EH (cell line): Measurements from ENCODE around the gene FNDC1.
"Not testable (repeated sequence)": the region's sequence is repeated elsewhere in the genome, so short reads cannot be mapped to it uniquely, and the experiment has no call there.

Source experiments
- DNase-seq: peaks from one replicate; pipeline ENCODE4 v3.0.0-alpha.2; 2015; ENCODE audit warnings: low read depth

FNDC1 gene

DNA sequence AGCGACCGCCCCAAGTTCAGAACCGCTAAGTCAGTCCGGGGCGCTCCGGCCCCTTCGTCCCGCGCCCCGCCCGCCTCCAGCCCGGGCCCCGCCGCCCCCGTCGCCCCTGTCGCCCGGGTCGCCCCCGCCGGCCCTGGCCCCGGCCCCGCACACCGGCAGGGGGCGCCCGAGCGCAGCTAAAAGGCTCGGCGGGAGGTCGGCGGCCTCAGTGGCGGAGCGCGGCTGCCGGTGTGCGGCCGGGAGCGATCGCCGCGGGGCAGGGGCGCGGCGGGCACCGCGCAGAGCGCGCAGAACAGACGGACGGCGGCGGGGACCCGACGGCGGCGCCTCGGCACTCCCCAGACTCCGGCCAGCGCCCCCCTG is at the start of gene FNDC1:
Gene FNDC1 (plus strand): TSS at position 208 of the 363 bp plus-strand sequence. CDS start 197 bp downstream, outside the sequence.
- DNase-seq: no peak

DNA sequence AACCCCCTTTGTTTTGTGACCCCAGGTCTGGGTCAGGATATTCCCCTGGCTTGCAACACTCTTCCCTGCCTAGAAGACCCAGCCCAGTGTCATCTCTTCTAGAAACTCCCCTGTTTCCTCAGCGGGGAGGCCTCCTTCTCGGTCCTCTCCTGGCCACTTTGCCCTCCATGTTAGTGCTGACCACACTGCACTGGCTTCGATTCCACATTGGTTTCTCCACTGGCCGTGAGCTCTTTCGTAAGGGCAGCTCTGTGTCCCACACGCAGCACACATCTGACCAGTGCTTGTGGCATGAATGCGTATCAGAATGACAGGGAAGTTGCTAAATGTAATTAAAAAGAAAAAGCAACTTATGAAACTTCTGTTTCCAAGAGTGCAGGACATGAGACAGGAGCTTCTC is 49.4 kb upstream of the FNDC1 start:
- no peak for DNase-seq

DNA sequence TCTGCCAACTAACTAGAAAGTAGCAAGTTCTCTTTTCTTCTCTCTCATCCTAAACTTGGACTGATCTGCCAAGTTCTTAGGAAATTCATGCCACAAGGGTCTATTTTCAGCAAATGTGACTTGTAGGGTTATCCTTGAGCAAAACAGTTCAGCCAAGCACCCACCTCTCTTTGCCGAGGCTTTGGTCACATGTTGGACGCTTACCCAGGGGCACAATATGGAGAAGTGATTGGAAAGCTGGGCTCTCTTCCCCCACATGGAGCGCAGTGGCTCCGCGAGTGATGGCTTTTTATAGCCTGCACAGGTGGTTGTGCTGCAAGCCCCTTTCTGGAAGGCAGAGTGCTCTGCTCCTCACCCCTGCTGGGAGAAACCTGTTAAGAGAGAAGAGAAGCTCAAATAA is 47.7 kb upstream of the FNDC1 start:
- DNase-seq: no peak

DNA sequence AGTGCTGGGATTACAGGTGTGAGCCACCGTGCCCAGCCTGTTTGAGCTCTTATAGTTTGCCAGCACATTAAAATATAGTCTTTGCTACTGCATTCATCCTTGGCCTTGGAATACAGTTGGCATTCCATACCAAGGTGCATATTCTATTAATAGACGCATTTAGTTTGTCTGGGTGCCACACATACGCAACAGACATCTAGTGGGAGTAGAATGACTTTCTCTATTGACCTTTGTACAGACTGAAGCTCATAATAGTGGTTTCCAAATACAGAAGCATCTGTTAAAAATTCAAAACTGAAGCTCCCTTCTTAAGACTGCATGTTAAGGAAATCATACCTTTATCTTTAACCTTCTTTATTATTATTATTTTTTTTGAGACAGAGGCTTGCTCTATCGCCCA is 46.7 kb upstream of the FNDC1 start:
- DNase-seq: no peak

DNA sequence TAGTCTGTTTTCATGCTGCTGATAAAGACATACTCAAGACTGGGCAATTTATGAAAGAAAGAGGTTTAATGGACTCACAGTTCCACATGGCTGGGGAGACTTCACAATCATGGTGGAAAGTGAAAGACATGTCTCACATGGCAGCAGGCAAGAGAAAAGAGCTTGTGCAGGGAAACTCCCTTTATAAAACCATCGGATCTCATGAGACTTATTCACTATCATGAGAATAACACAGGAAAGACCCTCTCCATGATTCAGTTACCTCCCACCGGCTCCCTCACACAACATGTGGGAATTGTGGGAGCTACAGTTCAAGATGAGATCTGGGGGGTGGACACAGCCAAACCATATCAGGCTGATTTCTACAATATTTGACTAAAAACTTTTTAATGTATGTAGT is 45.4 kb upstream of the FNDC1 start:
- not testable (repeated sequence) for DNase-seq

DNA sequence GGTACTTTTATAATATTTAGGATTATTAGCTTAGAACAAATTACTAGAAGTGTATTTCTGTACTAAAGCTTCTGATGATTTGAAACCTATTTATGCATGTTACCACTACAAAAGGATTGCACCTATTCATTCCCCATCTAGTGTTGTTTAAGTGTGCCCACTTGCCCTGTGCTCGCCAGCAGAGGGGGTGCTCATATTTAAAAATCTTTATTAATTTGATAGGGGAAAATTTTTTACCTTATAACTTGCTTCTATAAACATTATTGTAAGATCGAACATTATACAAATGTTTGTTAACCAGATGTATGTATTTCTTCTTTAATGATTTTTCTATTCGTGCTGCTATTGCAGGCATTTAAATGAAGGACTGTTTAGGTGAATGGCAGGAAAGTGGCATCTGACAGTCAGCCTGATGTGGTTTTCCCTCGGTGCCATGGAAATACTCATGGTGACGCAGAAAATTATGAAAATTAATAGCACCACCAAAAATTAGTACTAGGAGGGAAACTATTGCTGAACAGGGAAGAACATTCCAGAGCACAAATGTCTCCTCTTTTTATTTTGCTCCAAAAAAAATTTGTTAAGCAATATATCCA is 44.1 kb upstream of the FNDC1 start:
- DNase-seq: no peak

DNA sequence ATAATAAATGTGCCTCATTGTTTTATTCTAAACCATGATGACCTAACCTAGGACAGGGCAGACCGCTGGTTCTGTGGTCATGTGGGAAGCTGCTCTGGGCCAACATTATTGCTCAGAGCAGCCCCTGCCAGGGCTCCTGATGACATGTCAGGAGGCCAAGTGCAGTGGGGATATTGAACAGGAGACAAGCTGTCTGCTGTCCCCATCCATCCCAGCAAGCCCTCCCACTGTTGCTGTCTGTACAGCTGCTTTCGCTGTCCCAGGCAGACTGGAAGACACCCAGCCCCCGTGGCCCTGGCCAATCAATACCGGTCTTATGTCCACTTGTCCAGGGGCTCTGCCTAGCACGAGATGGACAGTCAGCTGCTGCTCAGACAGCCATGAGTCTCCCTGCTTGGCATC is 43.2 kb upstream of the FNDC1 start:
- DNase-seq: no peak

DNA sequence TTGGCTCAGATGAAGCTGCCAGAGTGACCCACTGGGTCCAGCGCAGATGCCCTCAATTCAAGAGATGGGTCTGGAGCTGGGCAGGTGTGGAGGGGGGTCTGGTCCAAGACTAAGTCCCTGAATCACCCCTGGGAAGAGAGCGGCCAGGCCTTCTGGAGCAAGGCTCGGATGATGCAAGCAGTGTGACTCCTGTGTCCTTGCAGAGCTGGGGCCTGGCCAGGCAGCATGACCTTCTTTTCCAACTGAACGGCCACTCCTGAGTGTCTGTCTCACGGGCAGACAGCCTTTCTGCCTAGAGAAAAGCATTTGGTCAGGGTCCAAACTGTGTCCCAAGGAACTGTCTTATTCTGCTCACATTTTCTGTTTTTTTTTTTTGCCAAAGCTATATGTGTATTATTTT is 42.6 kb upstream of the FNDC1 start:
- DNase-seq: no peak

DNA sequence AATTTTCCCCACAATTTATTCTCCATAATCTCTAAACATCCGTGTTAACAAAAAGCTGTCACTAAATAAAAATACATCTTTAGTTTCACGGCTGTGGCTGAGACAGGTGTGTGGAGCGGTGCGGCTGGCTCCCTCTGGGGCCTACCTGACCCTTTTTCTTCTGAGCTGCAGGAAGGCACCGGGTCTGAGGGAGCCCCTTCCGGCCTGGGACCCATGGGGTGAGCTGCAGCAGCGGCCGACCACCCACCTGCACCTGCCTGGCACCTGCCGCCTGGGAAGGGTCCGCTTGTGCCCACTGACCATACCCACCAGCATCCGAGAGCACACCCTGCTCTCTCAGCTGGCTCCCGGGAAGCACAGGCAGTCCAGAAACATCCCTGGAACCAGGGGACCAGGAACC is 41.5 kb upstream of the FNDC1 start:
- DNase-seq: no peak

DNA sequence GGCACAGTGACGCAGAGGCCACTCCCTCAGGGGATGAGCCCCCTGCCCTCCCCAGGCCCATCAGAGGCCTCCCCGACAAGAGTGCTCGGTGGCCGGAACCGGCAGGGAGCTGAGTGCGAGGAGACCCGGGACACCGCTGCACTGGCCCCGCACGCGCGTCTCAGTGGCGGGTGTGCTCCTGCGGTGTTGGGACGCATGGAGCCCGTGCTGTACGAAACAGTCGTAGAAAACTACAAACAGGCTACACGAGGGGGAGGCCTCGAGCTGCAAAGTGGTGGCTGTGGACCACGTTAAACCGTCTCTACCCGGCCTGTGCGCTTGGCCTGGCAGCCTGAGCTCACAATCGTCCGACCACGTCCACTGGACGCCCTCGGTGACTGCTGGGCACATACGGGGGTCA is 40.2 kb upstream of the FNDC1 start:
- DNase-seq: no peak

DNA sequence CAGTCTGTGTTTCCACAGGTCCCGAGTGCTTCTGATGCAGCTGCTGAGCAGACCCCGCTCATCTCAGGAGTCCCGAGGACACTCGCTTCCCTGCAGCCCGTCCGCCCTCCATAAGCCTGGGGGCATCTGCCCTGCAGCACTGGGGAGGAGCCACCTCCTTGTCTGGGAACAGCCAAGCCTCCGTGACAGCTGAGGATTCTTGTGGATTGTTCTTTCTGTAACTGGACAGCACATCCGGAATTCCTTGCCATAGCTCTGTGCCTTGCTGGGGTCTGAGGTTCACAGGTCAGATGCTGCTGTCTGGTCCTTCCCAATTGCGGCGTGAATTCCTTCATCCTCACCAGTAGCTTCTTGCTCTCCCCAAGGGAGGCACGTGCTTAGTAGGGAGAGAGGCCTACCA is 38.4 kb upstream of the FNDC1 start:
- DNase-seq: no peak

DNA sequence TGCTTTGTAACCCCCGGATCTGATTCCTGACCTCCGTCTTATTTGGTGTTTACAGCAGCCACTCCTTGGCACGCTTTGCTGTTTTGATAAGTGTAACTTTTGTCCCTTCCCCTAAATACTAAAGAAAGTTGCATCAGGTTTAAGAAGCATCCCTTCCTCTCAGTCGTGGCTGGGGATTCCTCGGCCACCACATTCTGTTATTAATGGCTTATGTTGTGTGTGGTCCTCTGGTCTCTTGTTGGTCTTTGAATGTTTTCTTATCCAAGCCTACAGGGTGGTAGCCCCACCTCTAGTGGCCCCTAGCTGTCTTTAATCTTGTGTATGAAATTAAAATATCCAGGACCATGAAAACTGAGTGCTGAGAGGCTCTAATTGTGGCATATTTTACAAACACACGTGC is 37.5 kb upstream of the FNDC1 start:
- no peak for DNase-seq

DNA sequence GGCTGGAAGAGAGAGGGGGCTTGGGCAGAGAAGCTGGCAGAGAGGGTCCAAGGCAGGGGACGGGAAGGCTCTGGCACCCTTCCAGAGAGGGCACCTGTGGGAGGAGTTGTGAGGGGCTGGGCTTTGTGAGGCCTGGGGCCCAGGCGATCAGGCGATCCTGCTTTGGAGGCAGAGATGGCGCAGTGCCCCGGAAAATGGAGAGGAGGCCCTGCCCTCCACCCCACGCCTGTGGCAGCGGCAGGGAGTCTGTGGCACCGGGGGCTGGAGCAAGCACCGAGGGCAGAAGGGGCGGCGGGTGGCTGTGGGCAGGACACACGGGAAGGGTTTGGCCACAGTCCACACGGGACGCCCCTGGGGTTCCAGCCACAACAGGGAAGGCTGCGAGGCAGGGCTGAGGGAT is 36.5 kb upstream of the FNDC1 start:
- no peak for DNase-seq

DNA sequence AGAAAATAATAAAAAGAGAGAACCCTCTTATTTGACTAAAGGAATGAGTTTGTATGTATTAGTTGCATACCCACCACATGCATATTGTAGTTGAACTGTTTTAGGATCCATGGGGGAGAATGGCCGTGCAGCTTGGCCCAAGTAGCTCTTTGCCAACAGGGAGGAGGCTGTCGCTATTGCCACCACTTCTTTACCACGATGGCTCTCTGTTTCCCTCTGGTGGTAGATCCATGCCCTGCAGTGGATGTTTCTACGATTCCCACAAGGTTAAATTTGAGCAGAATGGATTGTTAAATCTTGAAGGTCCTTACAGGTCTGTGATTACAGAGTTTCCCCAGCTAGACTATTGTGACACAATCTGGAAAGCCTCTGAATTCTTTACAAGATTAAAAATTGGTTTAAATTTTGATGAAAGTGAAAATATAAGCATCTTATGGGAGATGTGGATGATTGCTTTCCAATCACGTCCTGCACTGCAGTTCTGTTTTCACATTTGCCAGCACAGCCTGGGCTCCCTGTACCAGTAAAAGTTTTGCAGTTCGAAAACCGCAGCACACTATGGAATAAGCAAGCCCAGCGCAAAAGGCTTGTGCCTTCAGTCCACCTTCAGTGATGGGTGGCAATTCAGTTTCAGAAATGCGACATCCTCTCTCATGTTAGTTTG is 34.4 kb upstream of the FNDC1 start:
- DNase-seq: peak; percentile 67

DNA sequence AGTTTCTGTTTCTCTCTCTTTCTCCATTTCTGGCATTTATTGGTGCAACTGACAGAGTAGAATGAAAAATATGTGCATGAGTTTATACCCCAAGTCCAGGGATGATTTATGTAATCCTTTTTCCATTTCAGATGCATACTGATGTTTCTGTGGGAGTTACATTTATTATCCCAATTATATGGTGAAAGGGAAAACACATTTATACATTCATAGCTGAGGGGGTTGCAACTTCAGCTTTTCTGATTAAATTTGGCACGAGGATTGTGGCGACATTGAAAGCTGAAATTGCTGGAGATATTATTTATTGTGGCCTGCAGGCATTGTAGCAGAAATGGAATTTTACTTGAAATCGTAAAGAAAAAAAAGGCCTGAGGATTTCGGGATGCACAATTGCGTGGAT is 31.5 kb upstream of the FNDC1 start:
- no peak for DNase-seq

DNA sequence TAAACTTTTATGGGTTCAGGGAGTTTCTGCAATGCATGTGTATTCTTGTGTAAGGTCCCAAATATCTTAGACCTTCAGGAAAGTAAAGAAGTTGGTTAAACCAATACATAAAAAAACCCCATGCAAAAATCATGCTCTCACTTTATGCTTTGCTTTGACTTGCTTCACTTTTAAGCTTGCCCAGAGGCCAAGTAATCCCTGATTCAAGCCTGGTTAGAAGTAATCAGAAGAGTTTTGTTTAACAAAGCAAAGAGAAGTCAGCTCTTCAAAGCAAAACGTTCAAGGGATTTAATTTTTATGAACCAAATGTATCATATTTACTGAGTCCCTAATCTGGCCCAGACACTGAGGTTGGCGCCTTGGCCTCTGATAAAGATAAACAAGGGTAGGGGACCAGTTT is 26.7 kb upstream of the FNDC1 start:
- no peak for DNase-seq

DNA sequence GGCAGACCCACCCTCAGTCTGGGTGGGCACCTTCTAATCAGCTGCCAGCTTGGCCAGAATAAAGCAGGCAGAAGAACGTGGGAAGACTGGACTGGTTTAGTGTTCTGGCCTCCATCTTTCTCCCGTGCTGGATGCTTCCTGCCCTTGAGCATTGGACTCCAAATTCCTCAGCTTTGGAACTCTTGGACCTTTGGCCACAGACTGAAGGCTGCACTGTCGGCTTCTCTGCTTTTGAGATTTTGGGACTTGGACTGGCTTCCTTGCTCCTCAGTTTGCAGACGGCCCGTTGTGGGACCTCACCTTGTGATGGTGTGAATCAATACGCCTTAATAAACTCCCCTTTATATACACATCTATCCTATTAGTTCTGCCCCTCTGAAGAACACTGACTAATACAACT is 20.6 kb upstream of the FNDC1 start:
- no peak for DNase-seq

DNA sequence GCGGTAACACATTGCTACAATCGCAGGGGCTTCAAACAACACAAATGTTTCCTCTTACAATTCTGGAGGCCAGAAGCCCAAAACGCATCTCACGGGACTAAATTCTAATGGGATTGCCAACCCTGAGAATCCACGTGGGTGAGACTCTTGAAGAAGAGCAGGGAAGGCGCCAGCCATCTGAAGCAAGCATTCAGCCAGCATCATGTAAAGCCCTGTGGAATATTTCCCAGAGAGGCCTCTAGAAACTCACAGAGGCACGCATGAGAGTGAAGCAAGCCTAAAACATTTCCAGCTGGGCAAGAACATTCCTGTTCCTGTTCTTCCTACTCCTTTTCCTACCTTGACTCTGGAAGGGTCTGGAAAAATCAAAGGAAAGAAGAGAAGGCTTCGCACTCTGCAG is 19.6 kb upstream of the FNDC1 start:
- DNase-seq: peak; percentile 18

DNA sequence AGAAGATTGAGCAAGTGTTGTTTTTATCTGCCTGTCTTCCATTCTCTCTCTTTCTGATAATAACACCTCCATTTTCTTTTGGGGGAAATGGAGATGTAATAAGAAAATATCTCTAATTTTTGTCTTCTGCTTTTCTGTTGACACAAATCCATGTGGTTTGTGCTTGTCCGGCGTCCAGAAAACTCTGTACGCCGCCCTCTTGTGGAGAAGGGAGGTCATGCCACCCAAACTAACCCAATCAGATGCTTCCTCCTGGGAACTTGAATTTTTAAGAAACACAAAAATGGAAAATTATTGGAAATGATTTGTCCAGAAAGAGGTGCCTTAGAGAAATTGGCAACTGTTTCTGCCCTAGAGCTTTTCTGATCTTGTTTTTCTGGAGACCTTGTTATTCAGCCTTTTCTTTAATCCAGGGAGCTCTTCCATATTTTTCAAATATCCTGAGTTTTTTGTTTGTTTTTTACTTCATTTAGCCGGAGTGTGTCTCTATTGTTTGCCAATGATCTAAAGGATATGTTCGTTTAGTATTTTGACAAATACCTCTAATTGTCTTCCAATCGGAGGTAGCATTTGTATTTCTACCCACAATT is 17.8 kb upstream of the FNDC1 start:
- peak; percentile 57 for DNase-seq

DNA sequence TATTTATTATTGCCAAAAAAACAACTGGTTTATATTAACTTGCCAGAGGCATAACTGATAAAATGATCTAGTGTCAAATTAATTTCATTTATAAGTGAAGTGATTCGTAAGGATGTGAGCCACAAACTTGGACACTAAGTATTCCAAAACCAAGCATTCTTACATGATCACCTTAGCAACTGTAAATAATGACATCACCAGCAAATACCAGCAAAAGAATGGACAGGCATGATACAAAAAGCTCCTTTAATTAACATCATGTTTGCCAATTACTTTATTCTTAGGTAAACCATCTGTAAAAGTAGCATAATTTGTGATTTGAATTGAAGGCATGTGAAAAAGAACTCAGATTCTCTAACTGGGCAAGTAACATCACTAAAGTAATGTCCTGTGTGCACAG is 17.2 kb upstream of the FNDC1 start:
- no peak for DNase-seq

DNA sequence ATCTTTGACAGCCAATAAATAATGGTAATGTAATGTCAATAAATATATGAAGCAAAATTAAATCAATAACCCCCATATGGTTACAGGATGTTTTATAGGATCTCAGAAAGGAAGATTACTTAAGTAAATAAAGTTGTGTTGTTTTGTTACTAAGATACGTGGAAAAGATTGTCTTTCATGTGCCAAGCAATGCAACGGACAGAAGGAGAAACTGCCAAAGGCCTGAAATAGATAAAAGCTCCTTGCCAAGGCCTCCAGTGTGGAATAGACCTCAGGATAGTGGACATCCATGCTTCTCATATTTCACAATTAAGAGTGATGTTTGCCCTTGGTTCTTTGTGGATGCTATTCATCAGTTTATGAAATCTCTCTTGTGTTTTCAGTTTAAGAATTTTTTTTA is 16.4 kb upstream of the FNDC1 start:
- DNase-seq: no peak

DNA sequence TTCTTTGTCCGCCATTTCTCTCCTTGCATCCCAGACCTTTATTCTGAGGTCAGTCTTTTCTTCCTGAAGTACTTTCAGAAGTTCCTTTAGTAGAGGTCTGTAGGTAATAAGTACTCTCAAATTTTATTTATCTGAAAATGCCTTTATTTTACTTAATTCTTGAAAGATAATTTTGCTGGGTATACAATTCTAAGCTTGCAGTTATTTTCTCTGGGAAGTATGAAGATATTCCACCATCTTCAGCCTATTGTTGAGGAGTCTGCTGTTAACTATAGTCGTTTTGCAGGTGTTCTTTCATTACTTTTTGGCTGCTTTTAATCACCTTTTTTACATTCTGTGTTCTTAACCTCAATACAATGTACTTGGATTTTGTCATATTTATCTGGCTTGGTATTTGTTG is 13.5 kb upstream of the FNDC1 start:
- DNase-seq: no peak

DNA sequence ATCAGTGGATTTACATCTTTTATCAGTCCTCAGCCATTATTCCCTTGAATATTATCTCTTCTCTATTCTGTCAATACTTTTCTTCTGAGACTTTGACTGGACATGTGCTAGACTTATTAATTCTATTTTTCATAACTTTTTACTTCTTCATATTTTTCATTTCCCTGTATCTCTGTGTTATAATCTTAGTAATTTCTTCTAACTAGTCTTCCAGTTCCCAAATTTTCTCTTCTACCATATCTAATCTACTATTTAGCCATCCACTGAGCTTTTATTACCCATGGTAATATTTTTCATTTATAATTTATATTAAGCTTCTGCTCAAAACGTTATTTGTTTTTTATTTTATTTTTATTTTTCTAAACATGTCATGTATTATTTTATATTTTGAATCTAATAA is 13.1 kb upstream of the FNDC1 start:
- DNase-seq: no peak

DNA sequence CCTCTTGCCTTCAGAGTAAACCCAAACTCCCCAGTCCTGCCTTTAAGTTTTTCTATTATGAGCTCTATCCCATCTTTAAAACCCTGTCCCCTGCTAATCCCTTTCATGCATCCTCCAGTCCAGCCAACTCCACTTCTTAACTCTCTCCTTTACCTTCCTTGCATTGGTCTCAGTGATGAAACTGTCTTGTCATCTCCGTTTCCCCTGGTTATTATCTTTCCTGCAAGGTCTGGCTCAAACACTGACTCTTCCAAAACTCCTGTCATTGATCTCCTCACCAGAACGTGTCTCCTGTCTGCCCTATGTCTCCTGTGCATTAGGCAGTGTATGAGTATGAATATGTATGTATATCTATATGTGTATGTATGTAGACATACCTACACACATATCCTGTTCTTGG is 11.8 kb upstream of the FNDC1 start:
- no peak for DNase-seq
